Adipocyte (in vitro differentiated cells): ENCODE data around the gene COQ2.

Source experiments
- DNase-seq: peaks from one replicate; pipeline ENCODE4 v3.0.0-alpha.2; 2015; ENCODE audit warnings: low read depth
- H3K27me3 ChIP-seq: replicated peaks from 2 replicates; pipeline ENCODE4 v1.7.0; 2013; ENCODE audit warnings: mild to moderate bottlenecking, low read length, moderate library complexity; ENCODE audit not compliant: control insufficient read depth, insufficient read depth
- H3K36me3 ChIP-seq: 2 replicates; pipeline ENCODE4 v1.7.0; 2013; ENCODE audit warnings: low read length, mild to moderate bottlenecking, moderate library complexity; ENCODE audit not compliant: control insufficient read depth, insufficient read depth, severe bottlenecking
- H3K4me1 ChIP-seq: 2 replicates; pipeline ENCODE4 v1.7.0; 2013; ENCODE audit warnings: mild to moderate bottlenecking, low read length, moderate library complexity; ENCODE audit not compliant: control insufficient read depth, insufficient read depth
- H3K4me3 ChIP-seq: 2 replicates; pipeline ENCODE4 v1.7.0; 2013; ENCODE audit warnings: mild to moderate bottlenecking, low read length, moderate library complexity
- H3K9ac ChIP-seq: 2 replicates; pipeline ENCODE4 v1.7.0; 2013; ENCODE audit warnings: mild to moderate bottlenecking, low read length, moderate library complexity
- H3K9me3 ChIP-seq: 2 replicates; pipeline ENCODE4 v1.7.0; 2013; ENCODE audit warnings: mild to moderate bottlenecking, low read length, moderate library complexity; ENCODE audit not compliant: control insufficient read depth

Gene COQ2

DNA sequence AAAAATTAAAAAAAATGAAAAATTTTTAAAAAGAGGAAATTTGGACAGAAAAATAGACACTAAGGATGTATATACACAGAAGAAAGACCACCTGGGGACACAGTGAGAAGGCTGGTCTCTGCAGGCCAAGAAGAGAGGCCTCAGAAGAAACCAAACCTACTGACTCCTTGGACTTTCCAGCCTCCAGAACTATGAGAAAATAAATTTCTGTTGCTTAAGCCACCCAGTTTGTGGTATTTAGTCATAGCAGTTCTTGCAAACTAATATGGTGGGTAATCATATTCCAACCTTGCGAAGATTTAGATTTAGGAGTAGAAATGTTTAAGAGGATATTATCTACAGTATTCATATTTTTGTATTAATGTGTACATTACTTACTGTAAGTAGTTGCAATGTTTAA lies 56.4 kb downstream of the COQ2 start:
- Histone ChIP-seq H3K9ac (no peak overlapping the region), H3K4me1 (peaks cover 12% of the 10 kb centered on the region), H3K9me3 (peaks cover 2% of the 10 kb centered on the region), H3K27me3 (no peaks in the 10 kb centered on the region), H3K36me3 (no peaks in the 10 kb centered on the region), H3K4me3 (no peak overlapping the region)
- DNase-seq, result no peak

DNA sequence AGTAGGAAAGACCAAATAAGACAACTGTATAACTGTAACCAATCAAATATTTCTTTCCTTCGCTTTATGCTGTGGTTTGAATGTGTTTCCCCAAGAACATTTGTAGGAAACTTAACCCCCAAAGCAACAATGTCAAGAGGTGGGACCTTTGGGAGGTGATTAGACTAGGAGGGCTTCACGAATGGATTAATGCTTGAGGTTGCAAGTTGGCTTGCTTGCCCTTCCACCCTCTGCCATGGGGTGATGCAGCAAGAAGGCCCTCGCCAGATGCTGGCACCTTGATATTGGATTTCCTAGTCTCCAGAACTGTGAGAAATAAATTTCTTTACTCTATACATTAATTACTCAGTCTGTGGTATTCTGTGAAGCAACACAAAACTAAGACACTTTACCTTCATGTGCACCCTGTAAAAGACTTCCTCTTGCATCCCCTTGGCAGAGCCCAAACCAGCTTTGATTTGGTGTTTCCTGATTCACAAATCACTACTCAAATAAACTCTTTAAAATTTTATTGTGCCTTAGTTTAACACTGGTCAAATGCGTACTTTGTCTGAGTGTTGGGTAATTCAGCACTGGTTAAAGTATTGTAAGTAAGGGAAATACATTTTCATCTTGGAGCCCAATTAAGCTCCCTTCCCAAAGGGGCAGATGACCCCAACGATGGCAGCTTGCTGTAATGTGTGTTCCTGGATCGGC lies 59.9 kb downstream of the COQ2 start:
- H3K4me3 ChIP-seq, result no peak overlapping the region
- no peaks in the 10 kb centered on the region for H3K36me3 ChIP-seq
- H3K27me3 ChIP-seq, result no peaks in the 10 kb centered on the region
- DNase-seq, result no peak
- peaks cover 18% of the 10 kb centered on the region for H3K4me1 ChIP-seq
- H3K9ac ChIP-seq, result no peak overlapping the region
- peaks cover 2% of the 10 kb centered on the region for H3K9me3 ChIP-seq

DNA sequence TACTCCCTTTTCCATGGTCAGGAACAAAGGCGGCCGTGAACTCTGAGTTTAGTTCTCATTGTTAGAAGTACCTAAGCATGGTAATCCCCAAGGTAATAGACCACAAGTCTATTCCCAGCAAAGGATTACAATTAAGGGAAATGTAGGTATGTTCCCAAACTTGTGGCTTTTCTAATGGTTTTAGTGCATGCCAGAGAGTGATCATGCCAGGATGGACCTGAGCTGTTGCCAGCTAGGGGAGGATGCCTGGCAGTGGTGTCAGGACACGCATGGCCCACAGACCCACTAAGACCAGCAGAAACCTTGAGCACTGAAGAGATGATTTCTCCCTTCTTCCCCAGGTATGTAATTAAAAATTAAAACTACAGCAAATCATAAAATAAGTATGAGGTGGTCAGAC lies 60.8 kb downstream of the COQ2 start:
- H3K4me3 ChIP-seq, result peak overlapping the region; percentile 10
- no peaks in the 10 kb centered on the region for H3K36me3 ChIP-seq
- no peaks in the 10 kb centered on the region for H3K27me3 ChIP-seq
- H3K9me3 ChIP-seq, result peaks cover 2% of the 10 kb centered on the region
- no peak overlapping the region for H3K9ac ChIP-seq
- H3K4me1 ChIP-seq, result peaks cover 21% of the 10 kb centered on the region
- DNase-seq, result no peak

DNA sequence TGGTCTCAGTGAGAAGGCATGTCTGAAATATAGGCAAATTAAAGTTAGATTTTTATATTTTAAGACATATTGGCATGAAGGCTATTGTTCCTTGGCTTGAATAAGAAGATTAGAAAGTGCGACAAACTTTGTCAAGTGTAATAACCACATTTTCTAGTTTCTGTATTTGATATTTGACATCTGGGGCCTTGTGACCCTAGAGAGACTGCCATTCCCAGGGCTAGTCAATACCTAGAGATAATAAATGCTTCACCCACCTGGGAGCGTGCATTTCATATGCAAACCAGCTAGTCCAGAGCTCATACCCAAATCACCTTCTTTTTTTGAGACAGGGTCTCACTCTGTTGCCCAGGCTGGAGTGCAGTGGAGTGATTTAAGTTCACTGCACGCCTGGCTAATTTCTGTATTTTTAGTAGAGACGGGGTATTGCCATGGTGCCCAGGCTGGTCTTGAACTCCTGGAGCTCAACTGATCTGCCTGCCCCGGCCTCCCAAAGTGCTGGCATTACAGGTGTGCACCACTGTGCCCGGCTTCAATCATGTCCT lies 62.6 kb downstream of the COQ2 start:
- H3K36me3 ChIP-seq, result no peaks in the 10 kb centered on the region
- H3K9ac ChIP-seq, result no peak overlapping the region
- peaks cover 21% of the 10 kb centered on the region for H3K4me1 ChIP-seq
- no peak overlapping the region for H3K4me3 ChIP-seq
- DNase-seq, result no peak
- no peaks in the 10 kb centered on the region for H3K27me3 ChIP-seq
- peaks cover 2% of the 10 kb centered on the region for H3K9me3 ChIP-seq

DNA sequence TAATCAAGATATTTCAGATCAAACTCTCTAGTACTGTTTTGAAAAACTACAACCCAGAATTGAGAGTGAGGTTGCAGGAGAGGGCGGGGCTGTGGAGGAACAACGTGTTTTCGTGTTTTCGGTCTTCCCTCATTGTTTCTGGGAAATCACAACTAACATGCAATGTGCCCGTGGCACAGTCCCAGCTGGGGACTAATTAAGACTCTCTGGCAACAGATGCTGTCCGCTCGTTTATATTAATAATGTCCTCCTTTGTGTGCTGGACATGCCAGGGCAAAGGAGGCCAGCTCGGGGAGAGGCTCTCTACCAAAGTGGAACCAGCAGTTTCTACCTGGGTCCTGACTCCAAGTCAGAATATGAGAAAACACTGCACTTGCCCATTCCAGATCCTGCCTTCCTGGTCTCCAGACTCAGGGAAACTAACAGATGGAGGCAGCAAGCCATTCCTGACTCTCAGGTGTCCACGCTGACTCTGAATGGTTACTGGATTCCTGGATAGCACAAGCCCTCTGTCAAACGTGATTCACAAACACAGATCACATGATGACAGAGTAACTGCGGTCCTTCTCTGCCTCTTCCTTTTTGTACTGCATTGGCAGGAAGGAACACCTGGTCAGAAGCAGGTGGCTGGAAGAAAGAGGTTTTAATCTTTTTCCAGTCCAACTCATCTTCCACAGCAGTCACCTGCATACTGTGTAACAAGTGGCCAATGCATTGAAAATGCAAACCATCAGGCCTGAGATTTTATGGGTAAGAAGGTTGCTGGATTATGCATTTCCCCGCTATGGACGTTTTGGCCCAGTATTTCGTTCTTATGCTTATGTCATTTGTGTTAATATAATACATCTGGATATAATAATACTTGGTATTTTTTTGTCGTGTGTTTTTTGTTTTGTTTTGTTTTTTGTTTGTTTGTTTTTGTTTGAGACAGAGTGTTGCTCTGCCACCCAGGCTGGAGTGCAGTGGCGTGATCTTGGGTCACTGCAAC lies 65.0 kb downstream of the COQ2 start:
- Histone ChIP-seq H3K9ac (no peak overlapping the region), H3K36me3 (no peaks in the 10 kb centered on the region), H3K27me3 (no peaks in the 10 kb centered on the region), H3K4me3 (peak overlapping the region; percentile 11), H3K4me1 (peaks cover 21% of the 10 kb centered on the region), H3K9me3 (peaks cover 2% of the 10 kb centered on the region)
- DNase-seq, result peak; percentile 33

DNA sequence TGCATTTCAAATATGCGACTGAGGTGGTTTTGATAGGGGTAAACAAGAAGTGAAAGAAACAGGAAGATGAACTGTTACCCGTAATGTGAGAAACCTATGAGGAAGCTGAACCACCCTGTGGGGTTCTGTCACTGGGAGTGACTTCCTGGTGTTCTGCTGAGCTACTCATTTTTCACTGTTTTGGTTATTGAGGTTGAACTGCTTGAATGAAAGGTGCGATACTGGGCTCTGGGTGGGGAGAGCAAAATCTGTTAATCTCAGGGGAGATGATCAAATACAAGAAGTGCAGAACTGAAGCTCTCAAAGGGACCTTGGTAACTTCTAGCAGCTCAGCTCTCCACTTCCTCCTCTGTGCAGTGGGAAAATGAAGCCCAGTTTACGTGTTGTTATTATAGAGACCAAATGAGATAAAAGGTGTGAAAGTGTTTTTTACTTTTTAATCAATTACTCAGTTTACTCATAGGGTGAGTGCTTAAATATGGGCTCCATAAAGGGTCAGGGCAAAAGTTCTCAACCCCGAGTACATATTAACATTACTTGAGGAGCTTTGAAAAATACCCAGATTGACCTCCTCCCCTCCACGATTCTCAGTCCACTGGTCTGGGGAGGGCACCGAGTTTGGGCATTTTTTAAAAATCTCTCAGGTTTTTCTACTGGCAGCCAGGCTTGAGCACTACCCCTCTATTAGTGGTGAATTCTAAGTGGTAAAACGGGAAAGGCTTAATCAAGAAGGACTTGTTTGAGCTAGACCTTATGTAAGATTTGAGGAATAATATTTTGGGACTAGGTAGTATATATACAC lies 66.7 kb downstream of the COQ2 start:
- H3K9me3 ChIP-seq, result no peaks in the 10 kb centered on the region
- H3K4me1 ChIP-seq, result peaks cover 8% of the 10 kb centered on the region
- H3K9ac ChIP-seq, result no peak overlapping the region
- H3K4me3 ChIP-seq, result no peak overlapping the region
- DNase-seq, result no peak
- no peaks in the 10 kb centered on the region for H3K36me3 ChIP-seq
- no peaks in the 10 kb centered on the region for H3K27me3 ChIP-seq

DNA sequence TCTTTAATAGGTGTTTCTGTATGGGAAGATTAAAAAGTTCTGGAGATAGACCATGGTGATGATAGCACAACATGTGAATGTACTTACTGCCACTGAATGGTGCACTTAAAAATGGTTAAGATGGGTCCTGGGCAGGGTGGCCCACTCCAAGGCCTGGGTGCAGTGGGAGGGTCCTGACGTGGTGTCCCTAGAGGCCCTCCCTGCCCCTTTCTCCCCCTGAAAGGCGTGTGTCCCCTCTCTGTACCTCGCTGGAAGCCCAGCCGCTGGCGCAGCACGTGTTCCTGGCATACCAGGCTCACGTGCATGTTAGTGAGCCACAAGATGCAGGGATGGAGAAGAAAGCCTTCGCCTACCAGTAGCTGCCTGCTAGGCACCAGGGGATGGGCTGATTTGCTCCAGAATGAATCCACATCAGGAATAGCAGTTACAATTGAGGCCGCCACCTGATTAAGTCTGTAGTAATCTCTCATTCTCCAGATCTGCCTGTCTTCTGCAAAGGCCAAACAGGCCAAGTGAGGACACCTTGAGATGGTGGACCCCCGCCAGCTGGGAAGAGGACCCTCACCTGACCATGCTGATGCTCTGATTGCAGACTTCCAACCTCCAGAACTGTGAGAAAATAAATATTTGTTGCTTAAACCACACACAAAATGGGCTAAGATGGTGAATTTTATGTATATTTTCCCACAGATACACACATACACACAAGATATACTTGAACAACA lies 67.5 kb downstream of the COQ2 start:
- H3K9ac ChIP-seq, result no peak overlapping the region
- H3K9me3 ChIP-seq, result no peaks in the 10 kb centered on the region
- no peak overlapping the region for H3K4me3 ChIP-seq
- no peaks in the 10 kb centered on the region for H3K36me3 ChIP-seq
- no peaks in the 10 kb centered on the region for H3K27me3 ChIP-seq
- H3K4me1 ChIP-seq, result peaks cover 8% of the 10 kb centered on the region
- DNase-seq, result no peak

DNA sequence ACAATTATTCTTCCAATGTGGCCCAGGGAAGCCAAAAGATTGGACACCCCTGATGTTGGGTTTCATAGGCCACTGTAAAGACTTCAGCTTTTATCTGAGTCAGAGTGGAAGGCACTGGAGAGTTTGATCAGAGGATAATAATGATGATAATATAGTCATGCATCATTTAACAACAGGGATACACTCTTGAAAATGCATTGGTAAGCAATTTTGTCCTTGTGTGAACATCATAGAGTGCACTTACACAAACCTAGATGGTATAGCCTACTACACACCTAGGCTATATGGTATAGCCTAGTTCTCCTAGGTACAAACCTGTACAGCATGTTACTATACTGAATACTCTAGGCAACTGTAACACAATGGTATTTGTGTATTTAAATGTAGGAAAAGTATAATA lies 70.5 kb downstream of the COQ2 start:
- H3K9ac ChIP-seq, result no peak overlapping the region
- peaks cover 9% of the 10 kb centered on the region for H3K4me1 ChIP-seq
- no peaks in the 10 kb centered on the region for H3K27me3 ChIP-seq
- no peak overlapping the region for H3K4me3 ChIP-seq
- no peaks in the 10 kb centered on the region for H3K36me3 ChIP-seq
- no peak for DNase-seq
- no peaks in the 10 kb centered on the region for H3K9me3 ChIP-seq
